ENCODE results near the gene RNU5B-1. TPM values are rescaled to one million over a fixed set of nuclear protein-coding genes. Genes with fewer than 3 reads are reported as not detected.

Gene RNU5B-1
- total and polyA plus RNA-seq, 9 of the 15 experiments (the other 6 are each of a cell fraction or from before 2014, with no cell fraction given): 14.2 TPM; not detected in 8

DNA sequence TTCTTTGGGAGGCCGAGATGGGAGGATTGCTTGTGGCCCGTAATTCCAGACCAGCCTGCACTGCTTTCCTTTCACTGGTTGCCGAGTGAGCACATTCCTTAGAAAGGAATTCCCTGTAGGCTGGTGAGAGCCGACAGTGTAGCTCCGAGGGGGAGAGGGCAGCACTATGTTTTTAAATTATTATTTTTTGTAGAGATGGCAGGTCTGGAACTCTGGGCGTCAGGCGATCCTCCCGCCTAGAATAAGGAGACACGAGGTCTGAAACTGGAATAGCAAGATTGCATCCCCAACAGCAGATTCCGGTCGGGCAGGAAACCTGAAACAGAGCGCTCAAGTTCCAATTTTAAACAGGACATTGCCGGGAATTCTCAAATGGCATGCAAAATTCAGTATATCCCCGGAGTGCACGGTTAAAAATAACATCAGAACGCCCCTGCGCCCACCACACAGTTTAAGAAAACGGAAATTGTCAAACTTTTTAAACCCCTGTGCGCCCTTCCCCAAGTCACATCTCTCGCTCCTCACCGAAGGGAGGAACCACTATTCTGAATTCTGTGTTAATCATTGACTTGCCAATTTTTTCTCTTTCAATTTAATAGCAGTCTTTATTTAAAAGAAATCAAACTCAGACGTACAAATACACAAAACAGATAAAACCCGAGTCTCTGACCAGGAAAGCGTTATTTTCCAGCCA is 643 bp upstream of the RNU5B-1 start (continued):
- TF ChIP-seq, protein P1, sequence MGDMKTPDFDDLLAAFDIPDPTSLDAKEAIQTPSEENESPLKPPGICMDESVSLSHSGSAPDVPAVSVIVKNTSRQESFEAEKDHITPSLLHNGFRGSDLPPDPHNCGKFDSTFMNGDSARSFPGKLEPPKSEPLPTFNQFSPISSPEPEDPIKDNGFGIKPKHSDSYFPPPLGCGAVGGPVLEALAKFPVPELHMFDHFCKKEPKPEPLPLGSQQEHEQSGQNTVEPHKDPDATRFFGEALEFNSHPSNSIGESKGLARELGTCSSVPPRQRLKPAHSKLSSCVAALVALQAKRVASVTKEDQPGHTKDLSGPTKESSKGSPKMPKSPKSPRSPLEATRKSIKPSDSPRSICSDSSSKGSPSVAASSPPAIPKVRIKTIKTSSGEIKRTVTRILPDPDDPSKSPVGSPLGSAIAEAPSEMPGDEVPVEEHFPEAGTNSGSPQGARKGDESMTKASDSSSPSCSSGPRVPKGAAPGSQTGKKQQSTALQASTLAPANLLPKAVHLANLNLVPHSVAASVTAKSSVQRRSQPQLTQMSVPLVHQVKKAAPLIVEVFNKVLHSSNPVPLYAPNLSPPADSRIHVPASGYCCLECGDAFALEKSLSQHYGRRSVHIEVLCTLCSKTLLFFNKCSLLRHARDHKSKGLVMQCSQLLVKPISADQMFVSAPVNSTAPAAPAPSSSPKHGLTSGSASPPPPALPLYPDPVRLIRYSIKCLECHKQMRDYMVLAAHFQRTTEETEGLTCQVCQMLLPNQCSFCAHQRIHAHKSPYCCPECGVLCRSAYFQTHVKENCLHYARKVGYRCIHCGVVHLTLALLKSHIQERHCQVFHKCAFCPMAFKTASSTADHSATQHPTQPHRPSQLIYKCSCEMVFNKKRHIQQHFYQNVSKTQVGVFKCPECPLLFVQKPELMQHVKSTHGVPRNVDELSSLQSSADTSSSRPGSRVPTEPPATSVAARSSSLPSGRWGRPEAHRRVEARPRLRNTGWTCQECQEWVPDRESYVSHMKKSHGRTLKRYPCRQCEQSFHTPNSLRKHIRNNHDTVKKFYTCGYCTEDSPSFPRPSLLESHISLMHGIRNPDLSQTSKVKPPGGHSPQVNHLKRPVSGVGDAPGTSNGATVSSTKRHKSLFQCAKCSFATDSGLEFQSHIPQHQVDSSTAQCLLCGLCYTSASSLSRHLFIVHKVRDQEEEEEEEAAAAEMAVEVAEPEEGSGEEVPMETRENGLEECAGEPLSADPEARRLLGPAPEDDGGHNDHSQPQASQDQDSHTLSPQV (IDR thresholded peaks at IDR 0.05): peak; percentile 89
- TF ChIP-seq, protein P2, sequence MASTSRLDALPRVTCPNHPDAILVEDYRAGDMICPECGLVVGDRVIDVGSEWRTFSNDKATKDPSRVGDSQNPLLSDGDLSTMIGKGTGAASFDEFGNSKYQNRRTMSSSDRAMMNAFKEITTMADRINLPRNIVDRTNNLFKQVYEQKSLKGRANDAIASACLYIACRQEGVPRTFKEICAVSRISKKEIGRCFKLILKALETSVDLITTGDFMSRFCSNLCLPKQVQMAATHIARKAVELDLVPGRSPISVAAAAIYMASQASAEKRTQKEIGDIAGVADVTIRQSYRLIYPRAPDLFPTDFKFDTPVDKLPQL (IDR thresholded peaks at IDR 0.05; ENCODE audit: extremely low read depth, insufficient read length): no peak
- TF ChIP-seq MECOM (CRISPR knock-in tag; IDR thresholded peaks at IDR 0.05) (peak; percentile 18), CBX3 (IDR thresholded peaks at IDR 0.05; ENCODE audit: borderline replicate concordance in 1 of 2, low read length in 2 of 2) (peak in 1 of 2 experiments; percentile 53; a peak in 1 of 3 replicates), HMGN3 (IDR thresholded peaks at IDR 0.05; ENCODE audit: borderline replicate concordance, extremely low read depth, insufficient read length, low read depth, low read length) (no peak), ZEB2 (IDR thresholded peaks at IDR 0.05) (peak; percentile 86), GABPA (tag; conservative IDR thresholded peaks at IDR 0.05; ENCODE audit: low read depth) (no peak), HMG20A (CRISPR knock-in tag; conservative IDR thresholded peaks at IDR 0.05) (no peak), TEAD2 (tag; IDR thresholded peaks at IDR 0.05) (no peak), EP300 (IDR thresholded peaks at IDR 0.05; ENCODE audit: low read length) (peak; percentile 50; the same call in 1 of the 2 replicates), HIVEP1 (CRISPR knock-in tag; IDR thresholded peaks at IDR 0.05) (no peak), ETV5 (CRISPR knock-in tag; IDR thresholded peaks at IDR 0.05; ENCODE audit: low read depth) (peak; percentile 71), ZFP30 (CRISPR knock-in tag; IDR thresholded peaks at IDR 0.05; ENCODE audit: borderline replicate concordance) (no peak), RFX5 (IDR thresholded peaks at IDR 0.05; ENCODE audit: low read depth, low read length) (no peak), MYC (IDR thresholded peaks at IDR 0.05; ENCODE audit: low read depth, low read length) (peak; percentile 48), MYC (CRISPR knock-in tag; IDR thresholded peaks at IDR 0.05; ENCODE audit: borderline replicate concordance, low read depth) (0 out of 2 replicates have a peak, but pooled peaks have one; percentile 34), THRAP3 (IDR thresholded peaks at IDR 0.05; ENCODE audit: borderline replicate concordance) (0 out of 2 replicates have a peak, but pooled peaks have one; percentile 47), ZNF41 (CRISPR knock-in tag; conservative IDR thresholded peaks at IDR 0.05) (no peak)
- TF ChIP-seq, protein P3, sequence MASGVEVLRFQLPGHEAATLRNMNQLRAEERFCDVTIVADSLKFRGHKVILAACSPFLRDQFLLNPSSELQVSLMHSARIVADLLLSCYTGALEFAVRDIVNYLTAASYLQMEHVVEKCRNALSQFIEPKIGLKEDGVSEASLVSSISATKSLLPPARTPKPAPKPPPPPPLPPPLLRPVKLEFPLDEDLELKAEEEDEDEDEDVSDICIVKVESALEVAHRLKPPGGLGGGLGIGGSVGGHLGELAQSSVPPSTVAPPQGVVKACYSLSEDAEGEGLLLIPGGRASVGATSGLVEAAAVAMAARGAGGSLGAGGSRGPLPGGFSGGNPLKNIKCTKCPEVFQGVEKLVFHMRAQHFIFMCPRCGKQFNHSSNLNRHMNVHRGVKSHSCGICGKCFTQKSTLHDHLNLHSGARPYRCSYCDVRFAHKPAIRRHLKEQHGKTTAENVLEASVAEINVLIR (CRISPR knock-in tag; IDR thresholded peaks at IDR 0.05): no peak
- TF ChIP-seq, protein P4, sequence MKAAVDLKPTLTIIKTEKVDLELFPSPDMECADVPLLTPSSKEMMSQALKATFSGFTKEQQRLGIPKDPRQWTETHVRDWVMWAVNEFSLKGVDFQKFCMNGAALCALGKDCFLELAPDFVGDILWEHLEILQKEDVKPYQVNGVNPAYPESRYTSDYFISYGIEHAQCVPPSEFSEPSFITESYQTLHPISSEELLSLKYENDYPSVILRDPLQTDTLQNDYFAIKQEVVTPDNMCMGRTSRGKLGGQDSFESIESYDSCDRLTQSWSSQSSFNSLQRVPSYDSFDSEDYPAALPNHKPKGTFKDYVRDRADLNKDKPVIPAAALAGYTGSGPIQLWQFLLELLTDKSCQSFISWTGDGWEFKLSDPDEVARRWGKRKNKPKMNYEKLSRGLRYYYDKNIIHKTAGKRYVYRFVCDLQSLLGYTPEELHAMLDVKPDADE (conservative IDR thresholded peaks at IDR 0.05; ENCODE audit: control insufficient read depth, low read depth, low read length): no peak

All from K562 (cell line).